DOHH2 (cell line): ENCODE data around the gene MRPS12.

Experiments used
- CTCF ChIP-seq: fragments of 200-600 bp; sonication (generic); IDR thresholded peaks from one replicate; pipeline ENCODE4 v1.5.1; 2014; ENCODE audit warnings: antibody characterized with exemption, mild to moderate bottlenecking, low read depth, low read length; ENCODE audit not compliant: poor library complexity, severe bottlenecking
- EZH2phosphoT487 ChIP-seq: fragments of 200-600 bp; sonication (generic); IDR thresholded peaks from 2 replicates; pipeline ENCODE4 v1.6.1; 2017; ENCODE audit warnings: borderline replicate concordance, mild to moderate bottlenecking, antibody characterized with exemption, low read length, moderate library complexity, mixed read lengths

GRCh38 chr19:38953677-38954076, 22.9 kb downstream of the MRPS12 start:
- TF ChIP-seq CTCF (no peak), EZH2phosphoT487 (no peak)
